NCI-H460 (cell line): ENCODE data around the gene SCN2B. TPM values are rescaled to one million over a fixed set of nuclear protein-coding genes. Genes with fewer than 3 reads are reported as not detected.
"Not testable (repeated sequence)": the region's sequence is repeated elsewhere in the genome, so short reads cannot be mapped to it uniquely, and the experiment has no call there.

ENCODE experiments used
- DNase-seq: peaks from one replicate; pipeline ENCODE4 v3.0.0-alpha.2; 2016; ENCODE audit warnings: low read depth; ENCODE audit errors: extremely low read depth
- total RNA-seq: library from RNA; depleted of rRNA; stranded (reverse); fragments of >200 nt; shearing (Covaris generic); gene quantifications from 2 replicates; pipeline ENCODE4 v1.2.3, GENCODE V29; 2014

SCN2B gene
- total RNA-seq, 1 experiment from 2014 or later, result not detected

DNA sequence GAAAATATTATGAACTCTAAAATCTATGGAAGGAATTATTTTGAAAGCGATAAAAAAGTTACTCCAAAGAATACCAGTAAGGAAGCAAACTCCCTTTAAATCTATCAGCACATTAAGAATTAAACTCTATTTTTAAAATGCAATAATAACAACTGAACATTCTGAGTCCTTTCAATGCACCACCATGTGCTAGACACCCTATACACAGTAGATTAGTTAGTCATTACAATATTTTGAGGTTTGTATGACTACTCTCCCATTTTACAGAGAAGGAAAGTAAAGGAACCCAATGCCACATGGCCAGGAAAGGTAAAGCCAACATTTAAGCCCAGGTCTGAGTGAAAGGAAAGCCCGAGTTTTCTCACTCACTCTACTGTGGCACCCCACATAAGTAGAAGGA lies 30.6 kb upstream of the SCN2B start:
- DNase-seq, result no peak

DNA sequence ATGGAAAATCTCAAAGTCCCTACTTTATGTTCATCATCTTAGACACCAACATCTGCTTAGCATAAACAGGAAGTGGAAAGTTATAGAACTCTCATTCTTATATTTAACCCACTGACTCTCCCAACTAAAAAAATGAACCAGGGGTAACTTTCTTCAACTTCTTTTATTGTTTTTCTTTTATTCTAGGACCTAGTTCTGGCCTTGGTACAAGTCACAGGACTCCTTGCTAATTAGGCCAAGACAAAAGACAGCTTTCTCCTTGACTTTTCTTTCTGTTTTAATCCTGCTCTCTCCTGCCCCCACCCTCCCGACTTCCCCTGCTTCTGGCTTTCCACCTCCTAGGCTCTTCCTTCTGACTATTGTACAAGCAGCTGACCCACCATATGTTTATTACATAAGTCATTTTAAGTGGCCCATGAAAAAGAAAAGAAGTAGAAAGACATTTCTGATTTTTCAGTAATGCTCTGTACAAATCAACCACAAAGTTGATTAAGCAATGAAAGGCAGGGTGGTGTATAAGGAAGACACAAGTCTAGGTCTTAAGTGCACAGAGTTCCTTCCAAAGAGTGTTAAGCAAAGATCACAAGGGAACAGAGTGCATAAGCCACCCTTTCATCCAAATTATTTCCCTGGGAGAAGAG lies 30.1 kb upstream of the SCN2B start:
- no peak for DNase-seq

GRCh38 chr11:118205606-118206378 lies 29.4 kb upstream of the SCN2B start:
- no peak for DNase-seq

- DNase-seq, result no peak
Observed at GRCh38 chr11:118202599-118203422, 26.4 kb upstream of the SCN2B start.

DNA sequence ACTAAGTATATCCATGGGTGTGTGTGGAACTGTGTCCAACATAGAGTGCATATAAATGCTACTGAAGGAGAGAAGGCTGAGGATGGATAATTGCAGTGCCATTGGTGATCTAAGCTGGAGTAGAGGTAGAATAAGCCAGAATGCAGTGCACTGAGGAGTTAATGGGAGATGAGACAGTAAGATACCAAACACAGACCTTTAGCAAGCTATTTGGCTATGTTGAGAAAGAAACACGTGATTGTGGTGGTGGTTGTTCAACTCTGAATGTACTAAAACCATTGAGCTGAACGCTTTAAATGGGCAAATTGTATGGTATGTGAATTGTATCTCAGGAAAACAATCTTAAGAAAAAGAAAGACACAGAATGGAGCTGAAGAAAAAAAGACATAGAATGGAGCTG lies 25.5 kb upstream of the SCN2B start:
- DNase-seq, result no peak

- no peak for DNase-seq
Observed at GRCh38 chr11:118200901-118201680, 24.7 kb upstream of the SCN2B start.

DNA sequence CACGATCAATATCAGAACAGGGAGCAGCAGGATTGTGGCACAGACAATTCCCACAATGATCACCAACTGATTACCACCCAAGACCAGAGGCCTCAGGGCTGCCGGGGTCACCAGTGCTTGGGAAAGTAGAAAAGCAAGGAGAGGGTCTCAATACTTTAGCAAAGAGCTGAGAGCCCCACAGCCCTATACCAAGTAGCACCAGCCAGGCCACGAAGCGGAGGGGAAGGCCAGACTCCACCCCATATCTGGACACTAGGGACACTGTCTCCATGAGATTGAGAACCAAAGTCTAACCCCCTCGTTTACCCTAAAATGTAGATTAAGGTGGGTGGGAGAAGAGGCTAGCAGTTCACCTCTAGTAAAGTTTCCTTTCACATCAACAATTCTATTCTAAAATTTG lies 24.1 kb upstream of the SCN2B start:
- DNase-seq, result no peak

DNA sequence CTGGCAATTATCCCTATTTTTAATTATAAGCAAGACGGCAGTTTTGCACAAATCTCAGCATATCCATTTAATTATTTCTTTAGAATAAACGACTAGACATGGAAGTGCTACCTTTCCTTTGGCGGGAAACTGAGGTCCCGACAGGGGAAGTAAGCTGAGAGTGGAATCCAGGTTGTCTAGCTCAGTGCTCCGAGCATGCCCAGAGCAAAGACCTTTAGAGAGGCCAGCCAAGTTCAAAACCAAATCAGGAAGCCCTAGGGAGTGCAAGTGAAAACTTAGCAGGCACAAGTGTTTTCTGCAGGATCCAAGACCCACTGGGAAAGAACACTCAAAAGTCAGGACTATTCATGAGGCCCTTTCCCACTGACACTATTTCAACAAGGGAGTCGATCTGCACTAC lies 22.7 kb upstream of the SCN2B start:
- DNase-seq, result no peak

GRCh38 chr11:118198370-118198769 lies 21.9 kb upstream of the SCN2B start:
- DNase-seq, result peak; percentile 40

DNA sequence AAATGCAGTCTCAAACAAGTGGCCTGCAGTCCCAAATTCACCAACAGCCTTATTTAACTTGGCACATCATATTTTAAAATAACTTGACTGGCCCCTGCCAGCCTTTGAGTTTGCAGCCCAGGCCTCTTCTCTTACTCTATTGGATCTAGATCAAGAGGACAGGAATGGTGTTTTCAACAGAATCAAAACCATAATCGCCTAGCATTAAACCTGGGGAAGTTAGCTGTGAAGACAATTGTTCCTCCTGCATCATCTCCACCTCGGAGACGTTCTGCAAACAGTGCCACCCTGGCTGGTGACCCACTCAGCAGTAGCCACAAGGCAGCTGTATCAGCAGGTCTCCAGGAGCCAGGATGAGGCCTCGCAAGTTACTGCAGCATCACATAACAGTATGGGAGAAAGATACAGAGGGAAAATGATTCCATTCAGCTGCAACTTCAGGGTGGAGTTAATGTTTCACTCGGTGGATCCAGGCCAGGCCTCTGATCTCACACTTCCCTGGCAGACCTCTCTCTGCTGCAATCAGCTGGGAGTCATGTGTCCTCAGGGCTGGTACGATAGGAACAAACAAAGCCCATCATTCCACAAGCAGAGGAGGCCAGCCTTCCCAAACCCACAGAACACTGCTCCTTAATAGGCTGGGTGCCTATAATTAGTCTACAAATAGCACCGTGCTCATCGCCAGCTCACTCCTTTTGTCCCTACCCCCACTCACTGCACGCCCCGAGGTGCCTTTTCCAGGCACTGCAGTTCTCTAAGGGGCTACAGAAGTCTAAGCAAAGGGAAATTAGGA lies 18.6 kb upstream of the SCN2B start:
- DNase-seq, result no peak

- no peak for DNase-seq
Observed at GRCh38 chr11:118193910-118194566, 17.6 kb upstream of the SCN2B start.

DNA sequence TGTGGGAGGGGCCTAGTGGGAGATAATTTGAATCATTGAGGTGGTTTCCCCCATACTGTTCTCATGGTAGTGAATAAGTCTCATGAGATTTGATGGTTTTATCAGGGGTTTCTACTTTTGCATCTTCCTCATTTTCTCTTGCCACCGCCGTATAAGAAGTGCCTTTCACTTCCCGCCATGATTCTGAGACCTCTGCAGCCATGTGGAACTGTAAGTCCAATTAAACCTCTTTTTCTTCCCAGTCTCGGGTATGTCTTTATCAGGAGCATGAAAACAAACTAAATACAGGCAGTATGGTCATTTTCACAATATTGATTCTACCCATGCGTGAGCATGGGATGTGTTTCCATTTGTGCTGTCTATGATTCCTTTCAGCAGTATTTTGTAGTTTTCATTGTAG lies 16.4 kb upstream of the SCN2B start:
- not testable (repeated sequence) for DNase-seq

- not testable (repeated sequence) for DNase-seq
Observed at GRCh38 chr11:118190942-118191506, 14.6 kb upstream of the SCN2B start.

GRCh38 chr11:118186346-118187107 lies 10.1 kb upstream of the SCN2B start:
- no peak for DNase-seq

- DNase-seq, result no peak
Observed at GRCh38 chr11:118184784-118185579, 8.5 kb upstream of the SCN2B start.

GRCh38 chr11:118183691-118184090 lies 7.3 kb upstream of the SCN2B start:
- not testable (repeated sequence) for DNase-seq

DNA sequence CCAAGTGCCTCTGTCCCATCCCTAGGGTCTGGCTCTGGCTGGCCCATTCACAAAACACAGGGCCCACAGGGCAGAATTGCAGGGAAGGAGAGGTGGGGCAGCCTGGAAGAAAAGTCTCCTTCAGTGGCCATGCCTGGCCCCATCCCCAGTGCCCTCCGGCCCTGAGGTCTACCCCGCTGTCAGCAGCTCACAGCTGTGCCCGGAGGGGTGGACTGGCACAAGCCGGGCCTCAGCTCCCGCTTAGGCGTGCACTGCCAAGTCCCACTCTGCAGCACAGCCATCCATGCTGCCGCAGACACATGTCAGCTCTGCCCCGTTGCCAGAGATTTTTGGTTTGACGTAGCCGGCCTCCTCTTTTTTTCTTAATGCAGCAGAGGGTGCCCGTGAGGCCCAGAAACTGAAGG lies 3.9 kb upstream of the SCN2B start:
- no peak for DNase-seq

DNA sequence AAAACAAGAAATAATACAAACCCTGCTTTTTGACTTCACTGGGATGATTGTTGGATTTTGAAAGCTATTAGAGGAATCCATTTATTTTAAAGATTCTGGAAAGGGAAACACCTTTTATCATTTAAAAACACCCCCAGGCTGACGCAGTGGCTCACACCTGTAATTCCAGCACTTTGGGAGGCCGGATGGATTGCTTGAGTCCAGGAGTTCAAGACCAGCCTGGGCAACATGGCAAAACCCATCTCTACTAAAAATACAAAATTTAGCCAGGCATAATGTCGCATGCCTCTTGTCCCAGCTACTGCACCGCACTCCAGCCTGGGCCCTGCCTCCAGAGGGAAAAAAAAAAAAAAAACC lies 317 bp upstream of the SCN2B start:
- DNase-seq, result no peak
